Vagina (tissue), 2 donors: ENCODE measurements around the gene FHIT. TPM values are rescaled to one million over a fixed set of nuclear protein-coding genes. Genes with fewer than 3 reads are reported as not detected.

Experiments used
- DNase-seq, 2 donors: peaks; one replicate each; pipeline ENCODE4 v3.0.0-alpha.2; 2017; ENCODE audit errors: extremely low spot score in 2 of 2
- H3K27ac ChIP-seq: fragments of 200-600 bp; sonication (generic); one replicate; pipeline ENCODE4 v1.5.1; 2019
- H3K27me3 ChIP-seq: fragments of 200-600 bp; sonication (generic); one replicate; pipeline ENCODE4 v1.5.1; 2019
- H3K36me3 ChIP-seq, 2 donors: fragments of 200-600 bp; sonication (generic); one replicate each; pipeline ENCODE4 v1.5.1; 2017 to 2019
- H3K4me1 ChIP-seq: fragments of 200-600 bp; sonication (generic); one replicate; pipeline ENCODE4 v1.5.1; 2019
- H3K4me3 ChIP-seq, 2 donors: fragments of 200-600 bp; sonication (generic); 1 replicate in 1 of 2; 2 replicates in 1 of 2; pipeline ENCODE4 v1.5.1; 2016 to 2019
- H3K9me3 ChIP-seq: fragments of 200-600 bp; sonication (generic); one replicate; pipeline ENCODE4 v1.5.1; 2019
- POLR2A ChIP-seq, 2 donors: fragments of 450-650 bp; IDR thresholded peaks; one replicate each; pipeline ENCODE4 v1.6.1; 2017; ENCODE audit warnings: antibody characterized with exemption in 2 of 2, mild to moderate bottlenecking in 2 of 2, moderate library complexity in 2 of 2
- POLR2AphosphoS5 ChIP-seq, 2 donors: sonication (generic); formaldehyde crosslinking; IDR thresholded peaks; one replicate each; pipeline ENCODE4 v1.9.0; 2017; ENCODE audit warnings: antibody characterized with exemption in 2 of 2, mild to moderate bottlenecking in 2 of 2, low read depth in 1 of 2; ENCODE audit not compliant: insufficient read depth in 1 of 2
- intact Hi-C: fragments of 100-400 bp; cut with DNase I; formaldehyde crosslinking; loops from one replicate; pipeline ENCODE4 v1.15.1; 2023
- total RNA-seq: library from RNA; depleted of rRNA; stranded (reverse); fragments of >200 nt; gene quantifications from one replicate; pipeline ENCODE4 v1.2.3, GENCODE V29; 2016
- TF ChIP-seq, protein P1 (sequence below), 3 experiments: fragments of 450-650 bp in 2 of 3; fragments of 200-600 bp in 1 of 3; sonication (generic) in 1 of 3; IDR thresholded peaks; one replicate each; pipeline ENCODE4 v1.5.1; 2017 to 2019; ENCODE audit warnings: antibody characterized with exemption in 3 of 3, mild to moderate bottlenecking in 2 of 3, moderate library complexity in 2 of 3

Gene FHIT
- total RNA-seq, 1 donor from 2014 or later, result 7.9 TPM

DNA sequence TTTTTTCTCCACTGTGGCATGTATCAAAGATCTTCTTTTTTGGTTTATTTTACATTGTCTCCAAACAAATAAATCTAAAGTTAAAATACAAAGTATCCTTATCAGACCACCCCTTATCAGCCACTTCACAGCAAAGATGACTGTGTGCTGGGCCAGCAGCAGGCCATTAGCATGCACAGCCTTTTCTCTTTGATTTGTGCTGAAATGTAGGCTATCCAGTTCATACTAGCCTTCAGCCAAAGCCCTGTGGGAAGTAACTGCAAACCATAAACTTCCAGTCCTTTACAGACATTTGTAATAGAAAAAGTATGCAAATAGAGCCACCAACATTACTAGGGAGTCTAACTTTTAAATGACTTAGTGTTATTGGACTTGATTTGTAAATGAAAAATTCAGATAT lies 816.3 kb downstream of the FHIT start:
- no peaks in the 10 kb centered on the region for H3K36me3 ChIP-seq
- TF ChIP-seq POLR2AphosphoS5 (IDR thresholded peaks at IDR 0.05; ENCODE audit: insufficient read depth in 1 of 2, low read depth in 1 of 2) (no peak), POLR2A (IDR thresholded peaks at IDR 0.05) (no peak)
- TF ChIP-seq, protein P1, sequence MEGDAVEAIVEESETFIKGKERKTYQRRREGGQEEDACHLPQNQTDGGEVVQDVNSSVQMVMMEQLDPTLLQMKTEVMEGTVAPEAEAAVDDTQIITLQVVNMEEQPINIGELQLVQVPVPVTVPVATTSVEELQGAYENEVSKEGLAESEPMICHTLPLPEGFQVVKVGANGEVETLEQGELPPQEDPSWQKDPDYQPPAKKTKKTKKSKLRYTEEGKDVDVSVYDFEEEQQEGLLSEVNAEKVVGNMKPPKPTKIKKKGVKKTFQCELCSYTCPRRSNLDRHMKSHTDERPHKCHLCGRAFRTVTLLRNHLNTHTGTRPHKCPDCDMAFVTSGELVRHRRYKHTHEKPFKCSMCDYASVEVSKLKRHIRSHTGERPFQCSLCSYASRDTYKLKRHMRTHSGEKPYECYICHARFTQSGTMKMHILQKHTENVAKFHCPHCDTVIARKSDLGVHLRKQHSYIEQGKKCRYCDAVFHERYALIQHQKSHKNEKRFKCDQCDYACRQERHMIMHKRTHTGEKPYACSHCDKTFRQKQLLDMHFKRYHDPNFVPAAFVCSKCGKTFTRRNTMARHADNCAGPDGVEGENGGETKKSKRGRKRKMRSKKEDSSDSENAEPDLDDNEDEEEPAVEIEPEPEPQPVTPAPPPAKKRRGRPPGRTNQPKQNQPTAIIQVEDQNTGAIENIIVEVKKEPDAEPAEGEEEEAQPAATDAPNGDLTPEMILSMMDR (IDR thresholded peaks at IDR 0.05), result no peak

DNA sequence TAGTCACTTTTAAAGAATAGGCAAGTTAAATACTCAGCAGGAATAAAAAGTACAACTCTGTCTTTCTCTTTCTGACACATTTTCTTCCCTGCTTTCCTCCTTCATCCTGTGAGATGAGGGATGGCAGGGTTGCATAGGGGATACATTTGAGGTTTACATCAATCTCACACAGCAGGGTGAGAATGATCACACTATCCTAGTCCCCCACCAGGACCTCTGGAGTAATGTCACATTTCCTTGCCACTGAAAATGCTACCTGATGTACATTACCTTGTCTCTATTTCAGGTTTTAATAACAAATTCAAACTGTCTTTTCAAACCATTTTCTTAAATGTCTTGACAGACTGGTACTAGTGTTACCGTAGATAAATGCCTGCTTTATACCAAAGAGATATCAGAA lies 816.9 kb downstream of the FHIT start:
- no peak for TF ChIP-seq POLR2A (IDR thresholded peaks at IDR 0.05)
- TF ChIP-seq POLR2AphosphoS5 (IDR thresholded peaks at IDR 0.05; ENCODE audit: insufficient read depth in 1 of 2, low read depth in 1 of 2), result no peak
- TF ChIP-seq, protein P1 (IDR thresholded peaks at IDR 0.05), result no peak
- no peak for DNase-seq
- H3K27me3 ChIP-seq, result no peaks in the 10 kb centered on the region
- no peak overlapping the region for H3K4me3 ChIP-seq
- H3K36me3 ChIP-seq, result no peaks in the 10 kb centered on the region
- no peak overlapping the region for H3K27ac ChIP-seq
- no peaks in the 10 kb centered on the region for H3K4me1 ChIP-seq
- no peaks in the 10 kb centered on the region for H3K9me3 ChIP-seq
- intact Hi-C loops, result no loop called here

More for the DNA sequence above, 816.3 kb downstream of the FHIT start:
- Histone ChIP-seq H3K27me3 (no peaks in the 10 kb centered on the region), H3K4me1 (no peaks in the 10 kb centered on the region), H3K4me3 (no peak overlapping the region), H3K27ac (no peak overlapping the region), H3K9me3 (no peaks in the 10 kb centered on the region)
- intact Hi-C loops, result no loop called here
- no peak for DNase-seq

DNA sequence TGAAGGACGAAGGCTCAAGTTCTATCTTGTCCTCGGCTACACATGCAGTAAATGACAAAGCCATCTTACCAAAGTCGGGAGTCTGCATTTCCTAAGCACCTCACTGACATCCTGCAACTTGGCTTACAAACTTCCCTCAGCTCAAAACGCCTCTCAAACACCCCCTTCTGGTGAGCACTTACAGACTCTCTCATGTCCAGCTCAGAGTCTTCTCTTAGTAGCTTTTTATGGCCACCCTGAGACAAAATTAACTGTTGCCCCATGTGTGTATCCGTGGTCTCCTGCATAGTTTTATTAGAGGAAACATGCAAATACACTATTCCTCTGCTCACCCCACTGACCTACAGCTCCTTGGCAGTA lies 819.7 kb downstream of the FHIT start:
- TF ChIP-seq, protein P1 (IDR thresholded peaks at IDR 0.05), result no peak
- no peak for TF ChIP-seq POLR2AphosphoS5 (IDR thresholded peaks at IDR 0.05; ENCODE audit: insufficient read depth in 1 of 2, low read depth in 1 of 2)
- no peak for TF ChIP-seq POLR2A (IDR thresholded peaks at IDR 0.05)
- H3K27ac ChIP-seq, result no peak overlapping the region
- no peaks in the 10 kb centered on the region for H3K4me1 ChIP-seq
- no peak for DNase-seq
- no peaks in the 10 kb centered on the region for H3K27me3 ChIP-seq
- H3K36me3 ChIP-seq, result no peaks in the 10 kb centered on the region
- no peak overlapping the region for H3K4me3 ChIP-seq
- no peaks in the 10 kb centered on the region for H3K9me3 ChIP-seq
- intact Hi-C loops, result no loop called here

DNA sequence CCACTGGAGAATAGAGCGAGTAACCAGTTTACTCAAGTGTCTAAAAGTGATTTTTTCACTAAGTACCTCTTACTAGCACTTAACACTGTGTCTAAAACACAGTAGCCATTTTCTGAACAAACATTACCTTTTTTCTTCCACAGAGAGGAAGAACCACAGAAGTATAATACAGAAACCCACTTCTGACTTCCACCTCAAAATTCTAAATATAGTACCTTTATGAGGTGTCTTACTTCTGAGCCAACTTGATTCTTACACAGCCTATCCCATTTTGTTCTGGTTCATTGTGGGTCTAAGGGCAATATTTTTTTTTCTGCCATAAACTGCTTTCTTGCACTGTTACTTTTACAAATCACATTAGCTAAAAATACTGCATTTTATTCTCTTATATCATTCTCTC lies 821.0 kb downstream of the FHIT start:
- no peaks in the 10 kb centered on the region for H3K4me1 ChIP-seq
- DNase-seq, result no peak

DNA sequence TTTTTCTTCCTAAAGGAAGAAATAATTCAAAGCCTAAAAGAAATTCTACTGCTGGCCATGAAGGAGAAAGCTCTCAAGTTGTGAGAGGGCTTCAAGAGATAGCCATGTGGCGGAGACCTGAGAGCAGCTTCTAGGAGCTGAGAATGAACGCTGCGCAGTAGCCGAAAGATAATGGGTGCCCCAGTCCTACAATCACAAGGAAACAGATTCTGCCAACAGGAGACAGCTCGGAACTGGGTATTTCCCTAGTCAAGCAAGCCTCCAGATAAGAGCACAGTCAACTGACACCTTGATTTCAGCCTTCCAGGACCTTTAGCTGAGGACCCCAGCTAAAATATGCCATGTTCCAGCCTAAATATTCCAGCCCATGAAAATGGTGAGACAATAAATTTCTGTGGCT lies 824.1 kb downstream of the FHIT start:
- TF ChIP-seq, protein P1 (IDR thresholded peaks at IDR 0.05), result no peak
- TF ChIP-seq POLR2A (IDR thresholded peaks at IDR 0.05) (no peak), POLR2AphosphoS5 (IDR thresholded peaks at IDR 0.05; ENCODE audit: insufficient read depth in 1 of 2, low read depth in 1 of 2) (no peak)
- Histone ChIP-seq H3K4me1 (no peaks in the 10 kb centered on the region), H3K4me3 (no peak overlapping the region), H3K9me3 (no peaks in the 10 kb centered on the region), H3K27me3 (no peaks in the 10 kb centered on the region), H3K27ac (no peak overlapping the region), H3K36me3 (no peaks in the 10 kb centered on the region)
- DNase-seq, result no peak
- intact Hi-C loops, result no loop called here

More for the DNA sequence above, 821.0 kb downstream of the FHIT start:
- intact Hi-C loops, result no loop called here
- Histone ChIP-seq H3K9me3 (no peaks in the 10 kb centered on the region), H3K36me3 (no peaks in the 10 kb centered on the region), H3K27ac (no peak overlapping the region), H3K4me3 (no peak overlapping the region), H3K27me3 (no peaks in the 10 kb centered on the region)
- TF ChIP-seq POLR2AphosphoS5 (IDR thresholded peaks at IDR 0.05; ENCODE audit: insufficient read depth in 1 of 2, low read depth in 1 of 2) (no peak), POLR2A (IDR thresholded peaks at IDR 0.05) (no peak)
- TF ChIP-seq, protein P1 (IDR thresholded peaks at IDR 0.05), result no peak
